SU-DHL-6 (cell line): ENCODE measurements around the gene DOCK3.

Experiments
- H2AFZ ChIP-seq: fragments of 200-600 bp; sonication (generic); 2 replicates; pipeline ENCODE4 v1.6.1; 2014; ENCODE audit warnings: low read depth, mild to moderate bottlenecking, moderate library complexity, mixed read lengths, antibody characterized with exemption, low read length; ENCODE audit not compliant: severe bottlenecking
- H3F3A ChIP-seq: fragments of 200-600 bp; shearing (Covaris generic); 2 replicates; pipeline ENCODE4 v1.6.0; 2016; ENCODE audit warnings: antibody characterized with exemption, mild to moderate bottlenecking; ENCODE audit not compliant: insufficient read depth
- H3K27ac ChIP-seq: fragments of 200-600 bp; sonication (generic); 2 replicates; pipeline ENCODE4 v1.5.1; 2016; ENCODE audit warnings: low read depth, mild to moderate bottlenecking, low read length, moderate library complexity, mixed read lengths
- H3K27me3 ChIP-seq: fragments of 200-600 bp; sonication (generic), shearing (Covaris generic); 2 replicates; pipeline ENCODE4 v1.6.0; 2014; ENCODE audit warnings: mild to moderate bottlenecking, low read length
- H3K36me3 ChIP-seq: fragments of 200-600 bp; sonication (generic); 2 replicates; pipeline ENCODE4 v1.6.1; 2014; ENCODE audit warnings: mild to moderate bottlenecking, low read length, mixed read lengths
- H3K4me2 ChIP-seq: fragments of 300-600, 200-600 bp; shearing (Covaris generic), sonication (generic); 2 replicates; pipeline ENCODE4 v1.6.0; 2014; ENCODE audit warnings: low read length, low read depth, mild to moderate bottlenecking; ENCODE audit not compliant: poor library complexity, severe bottlenecking
- H3K4me3 ChIP-seq: fragments of 200-600 bp; sonication (generic); 2 replicates; pipeline ENCODE4 v1.5.1; 2014; ENCODE audit warnings: antibody characterized with exemption, low read length, mild to moderate bottlenecking, mixed read lengths; ENCODE audit not compliant: insufficient read depth, poor library complexity, severe bottlenecking
- H3K79me2 ChIP-seq: fragments of 200-600 bp; sonication (generic); 2 replicates; pipeline ENCODE4 v1.6.1; 2014; ENCODE audit warnings: mild to moderate bottlenecking, low read length, moderate library complexity; ENCODE audit not compliant: insufficient read depth
- H3K9ac ChIP-seq: fragments of 200-600 bp; sonication (generic); 2 replicates; pipeline ENCODE4 v1.7.0; 2014; ENCODE audit warnings: mild to moderate bottlenecking, low read length
- H3K9me2 ChIP-seq: fragments of 200-600 bp; sonication (generic); replicated peaks from 2 replicates; pipeline ENCODE4 v1.6.1; 2014; ENCODE audit warnings: low read length; ENCODE audit not compliant: insufficient read depth
- H3K9me3 ChIP-seq: fragments of 200-600 bp; sonication (generic); 2 replicates; pipeline ENCODE4 v1.6.1; 2014; ENCODE audit warnings: low read length, mixed read lengths; ENCODE audit not compliant: insufficient read depth
- H4K20me1 ChIP-seq: fragments of 200-600 bp; sonication (generic); 2 replicates; pipeline ENCODE4 v1.6.1; 2014; ENCODE audit warnings: low read depth, mild to moderate bottlenecking, antibody characterized with exemption, low read length, moderate library complexity, mixed read lengths
- EZH2phosphoT487 ChIP-seq: fragments of 200-600 bp; sonication (generic), shearing (Covaris generic); conservative IDR thresholded peaks from 2 replicates; pipeline ENCODE4 v1.6.1; 2018; ENCODE audit warnings: mild to moderate bottlenecking, antibody characterized with exemption, low read length, moderate library complexity, mixed read lengths
- TF ChIP-seq, protein P1 (sequence below): fragments of 200-600 bp; sonication (generic); IDR thresholded peaks from one replicate; pipeline ENCODE4 v1.5.1; 2017; ENCODE audit warnings: antibody characterized with exemption, mild to moderate bottlenecking, low read length, moderate library complexity; ENCODE audit not compliant: insufficient read depth, poor library complexity, severe bottlenecking

The DOCK3 gene

DNA sequence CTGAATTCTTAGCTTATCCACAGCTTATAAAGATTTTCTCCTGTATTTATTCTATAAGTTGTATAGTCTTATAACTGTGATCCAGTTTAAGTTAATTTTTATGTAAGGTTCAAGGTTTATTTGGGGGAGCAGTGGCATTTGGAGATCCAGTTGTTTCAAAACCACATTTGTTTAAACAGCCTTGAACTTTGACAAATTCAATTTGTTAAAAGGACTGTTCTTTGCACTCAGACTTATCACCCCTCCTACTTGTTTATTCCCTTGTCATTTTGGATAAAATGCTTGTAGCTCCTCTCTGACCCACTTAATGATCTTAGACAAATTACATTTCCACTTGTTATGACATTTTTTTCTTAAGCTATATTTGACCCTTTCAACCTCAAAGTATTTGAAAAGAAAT, 327.8 kb downstream of the DOCK3 start:
- no peaks in the 10 kb centered on the region for H3K9me3 ChIP-seq
- H3K4me2 ChIP-seq, result no peak overlapping the region
- H3K36me3 ChIP-seq, result no peaks in the 10 kb centered on the region
- no peak for TF ChIP-seq EZH2phosphoT487
- TF ChIP-seq, protein P1, sequence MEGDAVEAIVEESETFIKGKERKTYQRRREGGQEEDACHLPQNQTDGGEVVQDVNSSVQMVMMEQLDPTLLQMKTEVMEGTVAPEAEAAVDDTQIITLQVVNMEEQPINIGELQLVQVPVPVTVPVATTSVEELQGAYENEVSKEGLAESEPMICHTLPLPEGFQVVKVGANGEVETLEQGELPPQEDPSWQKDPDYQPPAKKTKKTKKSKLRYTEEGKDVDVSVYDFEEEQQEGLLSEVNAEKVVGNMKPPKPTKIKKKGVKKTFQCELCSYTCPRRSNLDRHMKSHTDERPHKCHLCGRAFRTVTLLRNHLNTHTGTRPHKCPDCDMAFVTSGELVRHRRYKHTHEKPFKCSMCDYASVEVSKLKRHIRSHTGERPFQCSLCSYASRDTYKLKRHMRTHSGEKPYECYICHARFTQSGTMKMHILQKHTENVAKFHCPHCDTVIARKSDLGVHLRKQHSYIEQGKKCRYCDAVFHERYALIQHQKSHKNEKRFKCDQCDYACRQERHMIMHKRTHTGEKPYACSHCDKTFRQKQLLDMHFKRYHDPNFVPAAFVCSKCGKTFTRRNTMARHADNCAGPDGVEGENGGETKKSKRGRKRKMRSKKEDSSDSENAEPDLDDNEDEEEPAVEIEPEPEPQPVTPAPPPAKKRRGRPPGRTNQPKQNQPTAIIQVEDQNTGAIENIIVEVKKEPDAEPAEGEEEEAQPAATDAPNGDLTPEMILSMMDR, result no peak
- H4K20me1 ChIP-seq, result no peaks in the 10 kb centered on the region
- H3K9ac ChIP-seq, result no peak overlapping the region
- no peak overlapping the region for H3K4me3 ChIP-seq
- H3F3A ChIP-seq, result no peaks in the 10 kb centered on the region
- no peak overlapping the region for H3K27ac ChIP-seq
- H3K27me3 ChIP-seq, result no peaks in the 10 kb centered on the region
- H3K79me2 ChIP-seq, result no peaks in the 10 kb centered on the region
- no peaks in the 10 kb centered on the region for H3K9me2 ChIP-seq
- H2AFZ ChIP-seq, result no peak overlapping the region

DNA sequence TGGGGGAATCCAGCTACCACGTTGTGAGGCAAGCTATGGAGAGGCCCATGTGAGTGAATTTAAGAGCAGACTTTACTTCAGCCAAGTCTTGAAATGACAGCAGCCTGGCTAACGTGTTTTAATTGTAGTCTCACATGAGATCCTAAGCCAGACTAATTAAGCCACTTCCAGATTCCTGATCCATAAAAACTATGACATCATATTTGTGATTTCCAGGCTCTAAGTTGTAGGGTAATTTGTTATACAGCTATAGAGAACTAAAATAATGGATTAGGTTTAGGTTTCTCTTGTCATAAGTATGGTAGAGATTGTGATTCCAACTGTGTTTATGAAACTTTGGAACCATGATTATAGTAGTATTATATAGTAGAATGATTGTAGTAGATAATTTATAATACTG, 329.5 kb downstream of the DOCK3 start:
- H3K27me3 ChIP-seq, result no peaks in the 10 kb centered on the region

DNA sequence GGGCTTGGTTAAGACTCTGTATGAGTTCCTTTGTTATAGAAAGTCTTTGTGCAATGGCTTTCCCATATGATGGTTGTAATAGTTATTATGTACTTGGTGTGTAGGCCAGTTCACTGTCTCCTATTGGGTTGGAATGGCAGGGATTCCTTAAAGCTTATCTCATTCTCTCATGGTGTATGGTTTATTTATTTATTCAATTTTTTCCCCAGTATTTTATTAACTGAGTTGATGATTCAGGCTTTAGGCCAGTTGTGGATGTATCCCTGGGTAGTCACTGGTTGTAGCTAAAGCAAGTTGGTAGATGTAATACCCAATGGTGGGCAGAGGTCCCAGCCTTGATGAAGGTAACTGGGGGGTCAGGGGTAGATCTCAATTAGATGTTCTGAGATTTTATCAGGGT, 349.4 kb downstream of the DOCK3 start:
- Histone ChIP-seq H3K4me3 (no peak overlapping the region), H3K36me3 (no peaks in the 10 kb centered on the region), H4K20me1 (no peaks in the 10 kb centered on the region), H2AFZ (no peak overlapping the region), H3K79me2 (no peaks in the 10 kb centered on the region), H3K27ac (no peak overlapping the region), H3K27me3 (no peaks in the 10 kb centered on the region), H3K9me3 (no peaks in the 10 kb centered on the region), H3K9me2 (no peaks in the 10 kb centered on the region), H3K9ac (no peak overlapping the region), H3K4me2 (no peak overlapping the region), H3F3A (no peaks in the 10 kb centered on the region)
- TF ChIP-seq, protein P1, result no peak
- no peak for TF ChIP-seq EZH2phosphoT487

More for the DNA sequence above, 329.5 kb downstream of the DOCK3 start:
- Histone ChIP-seq H3K36me3 (no peaks in the 10 kb centered on the region), H2AFZ (no peak overlapping the region), H3K9me2 (no peaks in the 10 kb centered on the region), H3F3A (no peaks in the 10 kb centered on the region), H3K9ac (no peak overlapping the region), H3K9me3 (no peaks in the 10 kb centered on the region), H3K79me2 (no peaks in the 10 kb centered on the region), H4K20me1 (no peaks in the 10 kb centered on the region), H3K4me2 (no peak overlapping the region), H3K4me3 (no peak overlapping the region), H3K27ac (no peak overlapping the region)
- TF ChIP-seq, protein P1, result no peak
